ENCODE results near the gene ATRIP.

Gene ATRIP

GRCh38 chr3:48436477-48436787 is 10.1 kb upstream of the ATRIP start:
- DNase-seq (ENCODE audit: low spot score) = no peak
- H3K4me1 ChIP-seq (ENCODE audit: control insufficient read depth in 2 of 2, insufficient read depth in 1 of 2, low read depth in 1 of 2, low read length in 2 of 2) = peaks cover 2 to 15% of the 10 kb centered on the region in 2 donors
- no peak overlapping the region for H2BK5ac ChIP-seq (ENCODE audit: low read length)
- H2AFZ ChIP-seq (ENCODE audit: low read length) = no peak overlapping the region
- no peak overlapping the region for H2BK12ac ChIP-seq (ENCODE audit: low read length)
- no peak overlapping the region for H3K4me2 ChIP-seq (ENCODE audit: insufficient read depth, low read length, poor library complexity, severe bottlenecking)
- H2AK5ac ChIP-seq (ENCODE audit: low read depth, low read length) = no peak overlapping the region
- no peak overlapping the region for H2BK120ac ChIP-seq (ENCODE audit: low read depth, low read length)
- no peak overlapping the region for H3K23ac ChIP-seq (ENCODE audit: low read depth, low read length, poor library complexity)
- peaks cover 16 to 38% of the 10 kb centered on the region in 2 donors for H3K36me3 ChIP-seq (replicated peaks in 1 of 2; ENCODE audit: control insufficient read depth in 2 of 2, insufficient read depth in 2 of 2, low read length in 2 of 2)
- no peak overlapping the region for H3K4ac ChIP-seq (ENCODE audit: low read length)
- H4K91ac ChIP-seq (ENCODE audit: low read depth, low read length, poor library complexity) = no peak overlapping the region
- no peaks in the 10 kb centered on the region for H3K9me3 ChIP-seq (replicated peaks in 1 of 2; ENCODE audit: control insufficient read depth in 2 of 2, insufficient read depth in 1 of 2, low read depth in 1 of 2, low read length in 2 of 2)
- H3K18ac ChIP-seq (ENCODE audit: low read length) = no peak overlapping the region
- no peaks in the 10 kb centered on the region for H3K27me3 ChIP-seq (ENCODE audit: control insufficient read depth in 3 of 3, insufficient read depth in 3 of 3, low read depth in 1 of 3, low read length in 3 of 3)
- no peak overlapping the region for H3K9ac ChIP-seq (ENCODE audit: low read depth, low read length, poor library complexity)
- no peak overlapping the region for H2BK15ac ChIP-seq (ENCODE audit: low read length)
- WGBS, 2 donors (ENCODE audit: extremely low coverage in 2 of 2, insufficient read length in 2 of 2, insufficient replicate concordance in 1 of 2) = no CpG with 5 or more reads among the region's 1 CpG
- H3K14ac ChIP-seq (ENCODE audit: low read length) = no peak overlapping the region
- H4K8ac ChIP-seq (ENCODE audit: low read depth, low read length) = peak overlapping the region; percentile 55
- H3K79me1 ChIP-seq (ENCODE audit: low read depth, low read length) = peaks cover 7% of the 10 kb centered on the region
- no peak overlapping the region for H3K4me3 ChIP-seq (ENCODE audit: low read length in 2 of 2)
- no peak overlapping the region for H3K27ac ChIP-seq (replicated peaks; ENCODE audit: low read length)

GRCh38 chr3:48436855-48437254 is 9.7 kb upstream of the ATRIP start:
- H3K27me3 ChIP-seq (ENCODE audit: control insufficient read depth in 3 of 3, insufficient read depth in 3 of 3, low read depth in 1 of 3, low read length in 3 of 3) = no peaks in the 10 kb centered on the region
- H2BK12ac ChIP-seq (ENCODE audit: low read length) = no peak overlapping the region
- no peak overlapping the region for H4K8ac ChIP-seq (ENCODE audit: low read depth, low read length)
- no CpG with 5 or more reads among the region's 7 CpGs for WGBS, 2 donors (ENCODE audit: extremely low coverage in 2 of 2, insufficient read length in 2 of 2, insufficient replicate concordance in 1 of 2)
- no peak overlapping the region for H2BK15ac ChIP-seq (ENCODE audit: low read length)
- H3K18ac ChIP-seq (ENCODE audit: low read length) = no peak overlapping the region
- H3K14ac ChIP-seq (ENCODE audit: low read length) = no peak overlapping the region
- H3K23ac ChIP-seq (ENCODE audit: low read depth, low read length, poor library complexity) = no peak overlapping the region
- H2BK5ac ChIP-seq (ENCODE audit: low read length) = no peak overlapping the region
- H3K27ac ChIP-seq (replicated peaks; ENCODE audit: low read length) = no peak overlapping the region
- DNase-seq (ENCODE audit: low spot score) = no peak
- no peak overlapping the region for H4K91ac ChIP-seq (ENCODE audit: low read depth, low read length, poor library complexity)
- peaks cover 9% of the 10 kb centered on the region for H3K79me1 ChIP-seq (ENCODE audit: low read depth, low read length)
- H3K9me3 ChIP-seq (replicated peaks in 1 of 2; ENCODE audit: control insufficient read depth in 2 of 2, insufficient read depth in 1 of 2, low read depth in 1 of 2, low read length in 2 of 2) = no peaks in the 10 kb centered on the region
- peaks cover 17 to 38% of the 10 kb centered on the region in 2 donors for H3K36me3 ChIP-seq (replicated peaks in 1 of 2; ENCODE audit: control insufficient read depth in 2 of 2, insufficient read depth in 2 of 2, low read length in 2 of 2)
- H2AFZ ChIP-seq (ENCODE audit: low read length) = no peak overlapping the region
- H2AK5ac ChIP-seq (ENCODE audit: low read depth, low read length) = no peak overlapping the region
- H3K4me3 ChIP-seq (ENCODE audit: low read length in 2 of 2) = no peak overlapping the region
- H3K4ac ChIP-seq (ENCODE audit: low read length) = no peak overlapping the region
- no peak overlapping the region for H2BK120ac ChIP-seq (ENCODE audit: low read depth, low read length)
- no peak overlapping the region for H3K4me2 ChIP-seq (ENCODE audit: insufficient read depth, low read length, poor library complexity, severe bottlenecking)
- no peak overlapping the region for H3K9ac ChIP-seq (ENCODE audit: low read depth, low read length, poor library complexity)
- peaks cover 6 to 17% of the 10 kb centered on the region in 2 donors for H3K4me1 ChIP-seq (ENCODE audit: control insufficient read depth in 2 of 2, insufficient read depth in 1 of 2, low read depth in 1 of 2, low read length in 2 of 2)

GRCh38 chr3:48437812-48438211 is 8.7 kb upstream of the ATRIP start:
- H4K8ac ChIP-seq (ENCODE audit: low read depth, low read length) = no peak overlapping the region
- H3K27ac ChIP-seq (replicated peaks; ENCODE audit: low read length) = no peak overlapping the region
- H2BK120ac ChIP-seq (ENCODE audit: low read depth, low read length) = no peak overlapping the region
- peaks cover 16 to 37% of the 10 kb centered on the region in 2 donors for H3K36me3 ChIP-seq (replicated peaks in 1 of 2; ENCODE audit: control insufficient read depth in 2 of 2, insufficient read depth in 2 of 2, low read length in 2 of 2)
- no peak overlapping the region for H4K91ac ChIP-seq (ENCODE audit: low read depth, low read length, poor library complexity)
- no peak overlapping the region for H2BK15ac ChIP-seq (ENCODE audit: low read length)
- no peak overlapping the region for H3K14ac ChIP-seq (ENCODE audit: low read length)
- no peak overlapping the region for H2AFZ ChIP-seq (ENCODE audit: low read length)
- no peak overlapping the region for H3K4ac ChIP-seq (ENCODE audit: low read length)
- DNase-seq (ENCODE audit: low spot score) = no peak
- H2AK5ac ChIP-seq (ENCODE audit: low read depth, low read length) = no peak overlapping the region
- H3K27me3 ChIP-seq (ENCODE audit: control insufficient read depth in 3 of 3, insufficient read depth in 3 of 3, low read depth in 1 of 3, low read length in 3 of 3) = no peaks in the 10 kb centered on the region
- H3K4me1 ChIP-seq (ENCODE audit: control insufficient read depth in 2 of 2, insufficient read depth in 1 of 2, low read depth in 1 of 2, low read length in 2 of 2) = peaks cover 6 to 12% of the 10 kb centered on the region in 2 donors
- H3K9ac ChIP-seq (ENCODE audit: low read depth, low read length, poor library complexity) = no peak overlapping the region
- H3K4me3 ChIP-seq (ENCODE audit: low read length in 2 of 2) = no peak overlapping the region
- no CpG with 5 or more reads among the region's 4 CpGs for WGBS, 2 donors (ENCODE audit: extremely low coverage in 2 of 2, insufficient read length in 2 of 2, insufficient replicate concordance in 1 of 2)
- no peak overlapping the region for H2BK12ac ChIP-seq (ENCODE audit: low read length)
- H3K4me2 ChIP-seq (ENCODE audit: insufficient read depth, low read length, poor library complexity, severe bottlenecking) = no peak overlapping the region
- H3K18ac ChIP-seq (ENCODE audit: low read length) = no peak overlapping the region
- H2BK5ac ChIP-seq (ENCODE audit: low read length) = no peak overlapping the region
- H3K23ac ChIP-seq (ENCODE audit: low read depth, low read length, poor library complexity) = no peak overlapping the region
- no peaks in the 10 kb centered on the region for H3K9me3 ChIP-seq (replicated peaks in 1 of 2; ENCODE audit: control insufficient read depth in 2 of 2, insufficient read depth in 1 of 2, low read depth in 1 of 2, low read length in 2 of 2)
- H3K79me1 ChIP-seq (ENCODE audit: low read depth, low read length) = peaks cover 9% of the 10 kb centered on the region

- peak within 1 kb of the TSS; percentile 100 for H3K9ac ChIP-seq (ENCODE audit: low read depth, low read length, poor library complexity)
- H3K14ac ChIP-seq (ENCODE audit: low read length) = peak within 1 kb of the TSS; percentile 92
- no peak within 1 kb of the TSS for H2BK12ac ChIP-seq (ENCODE audit: low read length)
- H4K91ac ChIP-seq (ENCODE audit: low read depth, low read length, poor library complexity) = no peak within 1 kb of the TSS
- peak within 1 kb of the TSS; percentile 94 for H3K18ac ChIP-seq (ENCODE audit: low read length)
- peak within 1 kb of the TSS; percentile 75 for H3K27ac ChIP-seq (replicated peaks; ENCODE audit: low read length)
- no peak within 1 kb of the TSS for H2AK5ac ChIP-seq (ENCODE audit: low read depth, low read length)
- H3K9me3 ChIP-seq (replicated peaks in 1 of 2; ENCODE audit: control insufficient read depth in 2 of 2, insufficient read depth in 1 of 2, low read depth in 1 of 2, low read length in 2 of 2) = no peaks in the 10 kb centered on the region
- H3K4ac ChIP-seq (ENCODE audit: low read length) = no peak within 1 kb of the TSS
- no peak within 1 kb of the TSS for H2BK15ac ChIP-seq (ENCODE audit: low read length)
- H3K36me3 ChIP-seq (replicated peaks in 1 of 2; ENCODE audit: control insufficient read depth in 2 of 2, insufficient read depth in 2 of 2, low read length in 2 of 2) = peaks cover 8 to 36% of the 10 kb centered on the region in 2 donors
- no peaks in the 10 kb centered on the region for H3K27me3 ChIP-seq (ENCODE audit: control insufficient read depth in 3 of 3, insufficient read depth in 3 of 3, low read depth in 1 of 3, low read length in 3 of 3)
- no peak within 1 kb of the TSS for H2BK120ac ChIP-seq (ENCODE audit: low read depth, low read length)
- peak within 1 kb of the TSS; percentile 78 to 93 for H3K4me3 ChIP-seq (ENCODE audit: low read length in 2 of 2)
- H4K8ac ChIP-seq (ENCODE audit: low read depth, low read length) = no peak within 1 kb of the TSS
- peaks cover 2 to 6% of the 10 kb centered on the region in 2 donors for H3K4me1 ChIP-seq (ENCODE audit: control insufficient read depth in 2 of 2, insufficient read depth in 1 of 2, low read depth in 1 of 2, low read length in 2 of 2)
- H2AFZ ChIP-seq (ENCODE audit: low read length) = peak within 1 kb of the TSS; percentile 85
- no CpG with 5 or more reads among the region's 54 CpGs for WGBS, 2 donors (ENCODE audit: extremely low coverage in 2 of 2, insufficient read length in 2 of 2, insufficient replicate concordance in 1 of 2)
- H2BK5ac ChIP-seq (ENCODE audit: low read length) = no peak within 1 kb of the TSS
- H3K4me2 ChIP-seq (ENCODE audit: insufficient read depth, low read length, poor library complexity, severe bottlenecking) = peak within 1 kb of the TSS; percentile 81
- peak within 1 kb of the TSS; percentile 94 for H3K23ac ChIP-seq (ENCODE audit: low read depth, low read length, poor library complexity)
- DNase-seq (ENCODE audit: low spot score) = peak; percentile 92
- H3K79me1 ChIP-seq (ENCODE audit: low read depth, low read length) = peaks cover 8% of the 10 kb centered on the region
These were observed 6.5 kb upstream of the ATRIP start, which contains the start of the genes CCDC51 and TMA7 for GRCh38 chr3:48439820-48440589. Gene CCDC51, minus strand, starts transcription at chr3:48440119. Its CDS starts 4,991 bp downstream, at chr3:48435128. Gene TMA7, plus strand, starts transcription at chr3:48440257. Its CDS starts 40 bp downstream, at chr3:48440297.
